Effector memory CD4-positive, alpha-beta T cell (primary cell): ENCODE measurements around the gene MGLL.
"Not testable (repeated sequence)": the region's sequence is repeated elsewhere in the genome, so short reads cannot be mapped to it uniquely, and the experiment has no call there.

Source experiments
- DNase-seq, 3 donors: peaks; one replicate each; pipeline ENCODE4 v3.0.0-alpha.2; 2020
- H3K27ac ChIP-seq: 2 replicates; pipeline ENCODE4 v1.7.0; 2013; ENCODE audit warnings: mild to moderate bottlenecking, low read length, moderate library complexity; ENCODE audit not compliant: insufficient read depth, poor library complexity, severe bottlenecking
- H3K27me3 ChIP-seq: replicated peaks from 2 replicates; pipeline ENCODE4 v1.7.0; 2013; ENCODE audit warnings: mild to moderate bottlenecking, low read length; ENCODE audit not compliant: insufficient read depth, control insufficient read depth, poor library complexity, severe bottlenecking
- H3K36me3 ChIP-seq: 2 replicates; pipeline ENCODE4 v1.7.0; 2013; ENCODE audit warnings: mild to moderate bottlenecking, low read length, moderate library complexity; ENCODE audit not compliant: control insufficient read depth, insufficient read depth
- H3K4me1 ChIP-seq: 2 replicates; pipeline ENCODE4 v1.7.0; 2013; ENCODE audit warnings: low read length, mild to moderate bottlenecking; ENCODE audit not compliant: control insufficient read depth, insufficient read depth, poor library complexity, severe bottlenecking
- H3K4me3 ChIP-seq: 2 replicates; pipeline ENCODE4 v1.7.0; 2013; ENCODE audit warnings: low read length, low read depth, mild to moderate bottlenecking; ENCODE audit not compliant: insufficient read depth, poor library complexity, severe bottlenecking
- H3K9me3 ChIP-seq: 2 replicates; pipeline ENCODE4 v1.7.0; 2013; ENCODE audit warnings: mild to moderate bottlenecking, low read length, moderate library complexity; ENCODE audit not compliant: control insufficient read depth

MGLL gene

DNA sequence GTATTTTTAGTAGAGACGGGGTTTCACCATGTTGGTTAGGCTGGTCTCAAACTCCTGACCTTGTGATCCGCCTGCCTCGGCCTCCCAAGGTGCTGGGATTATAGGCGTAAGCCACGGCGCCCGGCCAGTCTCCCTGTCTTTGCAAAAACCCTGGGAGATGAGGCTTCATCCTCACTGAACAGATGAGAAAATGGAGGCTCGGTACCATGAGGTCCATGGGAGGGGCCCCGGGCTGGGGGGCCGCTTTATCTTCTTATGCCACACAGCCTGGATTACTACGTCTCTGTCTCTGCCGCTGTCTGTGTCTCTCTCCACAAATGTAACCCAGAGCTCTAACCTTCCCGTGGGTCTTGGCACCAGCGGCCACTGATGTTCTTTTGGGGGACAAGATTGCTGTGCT is 110.4 kb downstream of the MGLL start:
- Histone ChIP-seq H3K9me3 (no peaks in the 10 kb centered on the region), H3K36me3 (no peaks in the 10 kb centered on the region), H3K4me3 (no peak overlapping the region), H3K27me3 (no peaks in the 10 kb centered on the region), H3K27ac (no peak overlapping the region), H3K4me1 (no peaks in the 10 kb centered on the region)
- DNase-seq = no peak

DNA sequence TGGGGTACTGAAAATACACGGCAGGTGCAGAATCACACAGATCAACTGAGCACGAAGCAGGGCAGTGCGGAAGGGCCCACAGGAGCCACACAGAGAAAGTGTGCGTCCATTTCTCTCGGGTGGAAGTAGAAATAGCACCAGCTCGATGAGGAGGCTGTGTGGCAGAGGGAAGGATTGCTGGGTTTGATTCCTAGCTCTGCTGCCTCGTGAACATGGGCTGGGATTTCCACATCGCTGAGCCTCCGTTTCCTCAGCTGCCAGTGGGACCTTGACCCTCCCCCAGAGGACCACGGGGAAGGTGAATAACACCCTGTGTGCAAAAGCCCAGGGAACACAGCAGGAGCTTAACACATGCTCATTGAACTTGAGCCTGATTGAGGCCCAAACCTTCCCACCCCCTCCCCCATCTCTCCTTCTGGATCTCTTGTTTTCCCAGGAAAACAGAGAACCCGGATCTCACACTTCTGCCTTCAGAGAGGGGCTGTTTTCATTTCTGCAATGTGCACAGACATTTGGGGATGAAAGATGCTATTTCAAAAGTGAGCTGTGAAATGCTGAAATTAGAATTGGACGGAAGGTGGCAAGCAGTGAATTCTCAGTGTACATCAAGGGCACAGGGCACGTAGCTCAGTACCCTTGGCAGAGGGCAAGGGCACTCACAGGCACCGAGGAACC is 111.2 kb downstream of the MGLL start:
- Histone ChIP-seq H3K4me1 (no peaks in the 10 kb centered on the region), H3K36me3 (no peaks in the 10 kb centered on the region), H3K4me3 (no peak overlapping the region), H3K9me3 (no peaks in the 10 kb centered on the region), H3K27me3 (no peaks in the 10 kb centered on the region), H3K27ac (no peak overlapping the region)
- DNase-seq = no peak

DNA sequence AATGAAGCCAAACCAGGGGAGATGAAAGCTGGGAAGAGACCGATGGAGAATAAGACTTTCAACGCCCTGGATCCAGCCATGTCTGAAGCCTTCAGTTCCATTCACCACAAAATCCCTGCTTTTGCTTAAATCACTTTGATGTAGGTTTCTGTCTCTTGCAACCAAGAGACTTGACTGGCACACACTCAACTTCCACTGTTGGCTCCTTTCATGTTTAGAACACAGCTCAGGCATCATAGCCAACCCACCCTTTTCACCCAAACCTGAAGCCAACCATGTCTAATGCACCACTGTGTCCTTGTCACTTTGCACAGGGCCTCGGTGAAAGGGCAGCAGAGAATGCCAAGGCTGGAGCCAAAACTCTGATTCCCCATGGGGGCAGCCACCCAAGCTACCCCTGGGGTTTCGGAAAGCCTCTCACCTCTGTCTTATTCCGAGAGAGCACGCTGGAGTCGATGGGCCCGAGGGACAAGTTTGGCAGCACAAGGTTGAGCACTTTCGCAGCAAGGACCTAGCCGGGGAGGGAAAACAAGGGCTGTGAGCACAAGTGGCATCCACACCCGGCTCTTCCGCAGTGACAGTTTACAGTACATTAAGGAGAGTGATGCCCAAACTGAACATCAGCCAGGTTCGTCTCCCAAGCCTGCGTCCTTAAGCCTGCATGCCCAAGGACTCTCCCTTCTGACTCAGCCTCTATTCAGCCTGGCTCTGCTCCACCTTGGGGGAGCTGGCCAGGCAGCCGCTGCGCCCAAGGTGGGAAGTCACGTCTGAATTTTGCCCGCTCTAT is 112.0 kb downstream of the MGLL start:
- H3K27ac ChIP-seq = no peak overlapping the region
- H3K4me3 ChIP-seq = no peak overlapping the region
- H3K27me3 ChIP-seq = no peaks in the 10 kb centered on the region
- no peaks in the 10 kb centered on the region for H3K9me3 ChIP-seq
- no peak for DNase-seq
- H3K4me1 ChIP-seq = no peaks in the 10 kb centered on the region
- no peaks in the 10 kb centered on the region for H3K36me3 ChIP-seq

DNA sequence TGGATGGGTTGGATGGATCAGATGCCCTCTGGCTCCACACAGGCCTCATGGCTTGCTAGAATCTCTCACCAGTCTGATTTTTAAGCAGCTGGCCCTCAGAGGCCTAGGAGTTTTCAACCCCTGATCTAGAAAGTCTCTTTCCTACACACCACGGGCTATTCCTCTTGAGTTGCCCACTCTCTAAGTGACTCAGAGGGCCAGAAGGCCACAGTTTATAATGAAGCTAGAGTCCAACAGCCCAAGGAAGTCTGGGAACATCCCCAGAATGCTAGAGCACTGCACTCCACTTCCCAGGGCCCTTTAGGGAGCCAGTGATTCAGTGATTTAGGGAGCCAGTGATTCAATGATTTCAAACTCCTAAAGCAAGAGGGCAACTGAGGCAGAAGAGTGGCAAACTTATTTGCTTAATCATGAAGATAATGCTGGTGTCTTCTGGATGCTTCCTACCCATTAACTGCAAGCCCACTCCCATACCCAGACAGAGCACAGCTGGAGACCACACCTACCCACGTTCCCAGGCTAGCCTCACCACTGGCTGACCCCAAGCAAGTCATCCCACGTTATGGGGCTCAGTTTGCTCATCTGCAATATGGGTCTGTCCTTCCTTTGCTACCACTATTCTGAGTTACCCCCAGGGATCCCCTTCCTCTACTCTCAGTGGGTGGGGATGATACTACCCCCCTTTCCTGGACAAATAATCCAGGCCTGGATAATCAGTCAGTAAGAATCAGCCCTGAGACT is 112.8 kb downstream of the MGLL start:
- H3K4me3 ChIP-seq = no peak overlapping the region
- no peaks in the 10 kb centered on the region for H3K4me1 ChIP-seq
- H3K36me3 ChIP-seq = no peaks in the 10 kb centered on the region
- H3K9me3 ChIP-seq = no peaks in the 10 kb centered on the region
- H3K27me3 ChIP-seq = no peaks in the 10 kb centered on the region
- H3K27ac ChIP-seq = no peak overlapping the region
- DNase-seq = no peak

DNA sequence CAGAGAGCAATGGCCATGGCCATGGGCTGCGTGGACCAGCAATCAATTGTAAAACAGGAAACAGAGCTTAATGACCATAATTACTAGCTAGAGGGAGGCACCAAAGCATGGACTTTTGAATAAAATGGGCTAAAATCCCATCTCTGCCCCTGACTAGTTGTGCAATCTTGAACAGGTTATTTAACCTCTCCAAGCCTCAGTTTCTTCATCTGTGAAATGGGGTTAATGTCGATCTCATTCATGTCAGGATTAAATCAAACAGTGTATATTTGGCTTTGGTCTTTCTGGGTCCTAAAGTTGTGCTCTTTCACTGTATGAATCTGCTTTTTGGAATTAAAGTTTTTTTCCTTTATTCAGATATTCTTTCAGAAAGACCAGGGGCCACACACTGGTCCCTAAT is 113.5 kb downstream of the MGLL start:
- H3K27ac ChIP-seq = no peak overlapping the region
- no peaks in the 10 kb centered on the region for H3K4me1 ChIP-seq
- no peak for DNase-seq

DNA sequence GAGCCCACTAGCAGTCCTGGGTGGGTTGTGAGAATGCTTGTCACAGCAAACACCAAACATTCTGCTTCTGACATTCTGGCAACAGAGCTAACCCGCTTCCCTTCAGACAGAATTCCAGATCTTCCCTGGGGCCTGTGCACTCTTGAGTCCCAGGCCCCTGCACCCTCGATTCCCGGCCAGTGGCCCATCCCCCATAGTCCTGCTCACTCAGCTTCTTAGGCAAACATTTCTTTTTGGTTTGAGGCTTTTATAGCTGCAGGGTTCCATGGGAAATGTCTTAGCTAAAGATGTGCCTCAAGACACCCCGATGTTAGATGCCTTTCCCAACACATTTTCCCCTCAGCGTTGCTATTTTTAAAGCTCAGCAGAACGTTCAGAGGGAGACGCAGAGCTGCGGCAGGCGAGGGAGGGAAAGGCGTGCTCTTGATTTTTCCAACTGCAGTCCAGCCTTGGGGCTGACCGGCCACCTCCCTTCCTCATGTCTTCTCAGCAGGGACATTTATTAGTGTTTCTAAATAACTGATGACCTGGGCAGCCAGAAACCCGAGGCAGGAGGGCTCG is 114.4 kb downstream of the MGLL start:
- no peak overlapping the region for H3K27ac ChIP-seq
- no peaks in the 10 kb centered on the region for H3K27me3 ChIP-seq
- H3K36me3 ChIP-seq = no peaks in the 10 kb centered on the region
- no peaks in the 10 kb centered on the region for H3K9me3 ChIP-seq
- no peaks in the 10 kb centered on the region for H3K4me1 ChIP-seq
- no peak overlapping the region for H3K4me3 ChIP-seq
- no peak for DNase-seq

More for the DNA sequence above, 113.5 kb downstream of the MGLL start:
- H3K36me3 ChIP-seq = no peaks in the 10 kb centered on the region
- H3K4me3 ChIP-seq = no peak overlapping the region
- H3K27me3 ChIP-seq = no peaks in the 10 kb centered on the region
- no peaks in the 10 kb centered on the region for H3K9me3 ChIP-seq

DNA sequence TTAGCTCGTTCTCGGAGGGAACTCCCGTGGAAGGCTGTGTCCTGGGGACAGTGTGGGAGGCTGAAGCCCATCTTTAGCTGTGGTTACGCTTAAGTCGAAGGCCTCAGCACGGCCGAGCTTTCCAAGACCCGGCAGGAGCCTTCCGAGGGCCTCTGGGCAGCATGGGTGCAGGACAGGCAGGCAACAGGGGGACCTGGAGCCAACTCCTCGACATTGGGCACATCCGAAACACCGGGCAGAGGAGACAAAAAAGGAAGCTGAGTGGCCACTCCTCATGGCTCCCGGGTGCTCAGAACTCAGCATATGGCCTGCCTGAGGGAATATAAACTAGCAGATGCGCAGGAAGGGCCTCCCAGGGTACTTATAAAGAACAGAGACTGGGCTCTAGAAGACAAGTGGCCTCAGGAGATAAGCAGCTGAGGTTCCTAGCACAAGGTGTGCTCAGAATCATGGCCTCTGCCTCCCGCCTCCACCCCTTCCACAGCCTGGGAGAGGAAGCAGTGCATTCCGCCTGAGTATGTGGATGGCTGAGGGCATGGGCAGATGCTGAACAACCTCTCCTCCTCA is 115.4 kb downstream of the MGLL start:
- no peak for DNase-seq
- Histone ChIP-seq H3K4me1 (no peaks in the 10 kb centered on the region), H3K27ac (no peak overlapping the region), H3K36me3 (no peaks in the 10 kb centered on the region), H3K9me3 (no peaks in the 10 kb centered on the region), H3K27me3 (no peaks in the 10 kb centered on the region), H3K4me3 (no peak overlapping the region)

DNA sequence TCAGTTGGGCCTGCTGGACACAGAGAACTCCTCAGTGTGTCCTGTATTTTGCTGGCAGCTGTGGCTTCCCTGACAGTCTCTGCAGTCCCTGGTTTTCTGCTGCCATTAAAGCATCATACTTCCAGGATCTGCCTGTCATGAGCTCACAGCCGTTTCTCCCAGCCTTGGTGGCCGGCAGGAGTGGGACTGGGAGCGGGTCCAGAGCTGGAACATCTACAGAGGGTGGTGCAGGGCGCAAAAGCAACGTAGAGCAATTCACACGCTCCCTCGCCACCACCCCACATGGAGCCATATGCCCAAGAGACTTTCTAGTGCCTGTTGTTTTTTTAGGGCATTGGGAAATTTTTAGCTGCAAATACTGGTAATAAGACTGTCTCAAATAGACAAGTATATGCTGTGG is 116.0 kb downstream of the MGLL start:
- DNase-seq = no peak
- Histone ChIP-seq H3K36me3 (no peaks in the 10 kb centered on the region), H3K27me3 (no peaks in the 10 kb centered on the region), H3K9me3 (no peaks in the 10 kb centered on the region), H3K4me3 (no peak overlapping the region), H3K27ac (no peak overlapping the region), H3K4me1 (no peaks in the 10 kb centered on the region)

DNA sequence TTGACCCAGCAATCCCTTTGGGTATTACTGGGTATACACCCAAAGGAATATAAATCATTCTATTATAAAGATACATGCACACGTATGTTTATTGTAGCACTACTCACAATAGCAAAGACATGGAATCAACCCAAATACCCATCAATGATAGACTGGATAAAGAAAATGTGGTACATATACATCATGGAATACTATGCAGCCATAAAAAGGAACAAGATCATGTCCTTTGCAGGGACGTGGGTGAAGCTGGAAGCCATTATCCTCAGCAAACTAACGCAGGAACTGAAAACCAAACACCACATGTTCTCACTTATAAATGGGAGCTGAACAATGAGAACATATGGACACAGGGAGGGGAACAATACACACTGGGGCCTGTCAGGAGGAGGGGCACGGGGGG is 117.5 kb downstream of the MGLL start:
- not testable (repeated sequence) for H3K4me1 ChIP-seq, H3K9me3 ChIP-seq

More for the DNA sequence above, 117.5 kb downstream of the MGLL start:
- not testable (repeated sequence) for H3K36me3 ChIP-seq, DNase-seq, H3K27me3 ChIP-seq, H3K27ac ChIP-seq, H3K4me3 ChIP-seq
